GM12878 (cell line): ENCODE measurements around the gene ITPR2. TPM values are rescaled to one million over a fixed set of nuclear protein-coding genes. Genes with fewer than 3 reads are reported as not detected.

Experiments used
- ATAC-seq: fragments of 200-7000 bp; cut with Tn5 transposase; 3 replicates; pipeline ENCODE4 v1.9.1; 2020; ENCODE audit warnings: mild to moderate bottlenecking, moderate library complexity
- BruUV-seq: library from RNA; stranded (reverse); fragments of 400-500 nt; replicated peaks from 2 replicates; lab custom pipeline; 2021; lab: Mats Ljungman, UMichigan
- CTCF ChIA-PET: fragments of 300-600 bp; sonication (Branson Sonifier 250); formaldehyde crosslinking; extraction: SDS; loops from one replicate; lab custom pipeline; 2021; ENCODE audit warnings: inconsistent platforms; lab: Yijun Ruan, JAX
- POLR2A ChIA-PET: fragments of 350-600 bp; formaldehyde crosslinking; extraction: SDS; loops from one replicate; lab custom pipeline; 2021; ENCODE audit warnings: inconsistent platforms; lab: Charles Lee
- RAD21 ChIA-PET: fragments of 300-600 bp; sonication (Branson Sonifier 250); formaldehyde crosslinking; loops from one replicate; lab custom pipeline; 2023; ENCODE audit warnings: antibody characterized with exemption; ENCODE audit not compliant: unreplicated experiment; lab: Charles Lee
- SMC1A ChIA-PET: fragments of 300-600 bp; sonication (Branson Sonifier 250); formaldehyde crosslinking; loops from one replicate; lab custom pipeline; 2023; ENCODE audit not compliant: unreplicated experiment, uncharacterized antibody; lab: Charles Lee
- DNase-seq: peaks from one replicate; pipeline ENCODE4 v3.0.0-alpha.2; 2011; ENCODE audit warnings: low read depth, low spot score
- FAIRE-seq: peaks from 3 replicates; lab custom pipeline; 2011; peaks lifted over from hg19 to GRCh38; lab: Jason Lieb, UNC
- H2AFZ ChIP-seq: 2 replicates; pipeline ENCODE4 v1.6.0; 2011; ENCODE audit warnings: low read depth, low read length, control low read depth; ENCODE audit not compliant: control insufficient read depth
- H3K27ac ChIP-seq: 2 replicates; pipeline ENCODE4 v1.5.1; 2011; ENCODE audit warnings: control low read depth; ENCODE audit not compliant: control insufficient read depth, insufficient read depth
- H3K27me3 ChIP-seq, 2 experiments: replicated peaks in 1 of 2; 2 replicates each; pipeline versions ENCODE4 v1.6.0 to v1.6.1; 2011; ENCODE audit warnings: low read length in 1 of 2; ENCODE audit not compliant: control insufficient read depth in 2 of 2, insufficient read depth in 2 of 2
- H3K36me3 ChIP-seq, 2 experiments: 2 replicates each; pipeline ENCODE4 v1.5.1; 2011; ENCODE audit warnings: low read length in 1 of 2; ENCODE audit not compliant: control insufficient read depth in 2 of 2, insufficient read depth in 2 of 2
- H3K4me1 ChIP-seq: 2 replicates; pipeline ENCODE4 v1.6.1; 2011; ENCODE audit warnings: mild to moderate bottlenecking, low read length, moderate library complexity, mixed read lengths; ENCODE audit not compliant: control insufficient read depth, insufficient read depth
- H3K4me2 ChIP-seq: 2 replicates; pipeline ENCODE4 v1.6.0; 2011; ENCODE audit warnings: control low read depth; ENCODE audit not compliant: control insufficient read depth, insufficient read depth
- H3K4me3 ChIP-seq: fragments of 200-600 bp; sonication (generic); 2 replicates; pipeline ENCODE4 v1.5.1; 2016
- H3K79me2 ChIP-seq: 2 replicates; pipeline ENCODE4 v1.6.0; 2011; ENCODE audit warnings: low read length; ENCODE audit not compliant: control insufficient read depth, insufficient read depth
- H3K9ac ChIP-seq: 2 replicates; pipeline ENCODE4 v1.8.0; 2011; ENCODE audit warnings: low read length, control low read depth, mixed read lengths; ENCODE audit not compliant: control insufficient read depth, insufficient read depth
- H3K9me3 ChIP-seq: replicated peaks from 3 replicates; pipeline ENCODE4 v1.5.1; 2011; ENCODE audit warnings: mild to moderate bottlenecking, low read length; ENCODE audit not compliant: control insufficient read depth, insufficient read depth
- H4K20me1 ChIP-seq: 2 replicates; pipeline ENCODE4 v1.6.0; 2011; ENCODE audit not compliant: control insufficient read depth, insufficient read depth
- BHLHE40 ChIP-seq, 2 experiments: fragments of 450-650 bp in 1 of 2; IDR thresholded peaks; 2 replicates each; pipeline ENCODE4 v1.6.1; 2011 to 2017; ENCODE audit warnings: low read depth in 2 of 2, borderline replicate concordance in 1 of 2, improper control_type of control experiment in 1 of 2, low read length in 1 of 2, mild to moderate bottlenecking in 1 of 2
- EGR1 ChIP-seq, 2 experiments: IDR thresholded peaks; 1 replicate in 1 of 2; 2 replicates in 1 of 2; pipeline ENCODE4 v1.6.1; 2011 to 2012; ENCODE audit warnings: low read depth in 2 of 2, low read length in 2 of 2, borderline replicate concordance in 1 of 2, mild to moderate bottlenecking in 1 of 2, moderate library complexity in 1 of 2
- ESRRA ChIP-seq: IDR thresholded peaks from 2 replicates; pipeline ENCODE4 v1.6.1; 2012; ENCODE audit warnings: mild to moderate bottlenecking, low read length, improper control_type of control experiment
- MEF2A ChIP-seq: IDR thresholded peaks from 2 replicates; pipeline ENCODE4 v1.6.1; 2011; ENCODE audit warnings: low read depth, mild to moderate bottlenecking, low read length, moderate library complexity; ENCODE audit not compliant: insufficient read depth
- MTA3 ChIP-seq: IDR thresholded peaks from 2 replicates; pipeline ENCODE4 v1.6.1; 2012; ENCODE audit warnings: low read length, inconsistent platforms, borderline replicate concordance
- MYB ChIP-seq: fragments of 150-350 bp; IDR thresholded peaks from 2 replicates; pipeline ENCODE4 v1.6.1; 2014; ENCODE audit warnings: mild to moderate bottlenecking, low read depth, low read length, borderline replicate concordance
- NFIC ChIP-seq: IDR thresholded peaks from 2 replicates; pipeline ENCODE4 v1.6.1; 2012; ENCODE audit warnings: low read depth, mild to moderate bottlenecking, inconsistent platforms, low read length, moderate library complexity
- RB1 ChIP-seq: fragments of 450-650 bp; formaldehyde crosslinking; IDR thresholded peaks from 2 replicates; pipeline ENCODE4 v1.6.1; 2017; ENCODE audit warnings: mild to moderate bottlenecking, borderline replicate concordance
- SMAD1 ChIP-seq: fragments of 450-650 bp; IDR thresholded peaks from 2 replicates; pipeline ENCODE4 v1.6.1; 2018; ENCODE audit warnings: mild to moderate bottlenecking, low read depth; ENCODE audit not compliant: partially characterized antibody
- TCF7 ChIP-seq: IDR thresholded peaks from 2 replicates; pipeline ENCODE4 v1.6.1; 2014; ENCODE audit warnings: antibody characterized with exemption, borderline replicate concordance
- ZBED1 ChIP-seq: IDR thresholded peaks from 2 replicates; pipeline ENCODE4 v1.6.1; 2016; ENCODE audit warnings: borderline replicate concordance
- ZNF207 ChIP-seq: fragments of 450-650 bp; IDR thresholded peaks from 2 replicates; pipeline ENCODE4 v1.6.1; 2014; ENCODE audit warnings: antibody characterized with exemption, mild to moderate bottlenecking, borderline replicate concordance
- ZNF384 ChIP-seq: IDR thresholded peaks from 2 replicates; pipeline ENCODE4 v1.6.1; 2012; ENCODE audit warnings: low read depth, mild to moderate bottlenecking, low read length, improper control_type of control experiment, borderline replicate concordance
- WGBS: methylation state at CpG from one replicate; pipeline ENCODE4 v1.1.6; 2016; ENCODE audit warnings: low lambda C conversion rate; ENCODE audit not compliant: insufficient replicate concordance, insufficient coverage; ENCODE audit errors: missing lambda C conversion rate; 5-methylcytosine and 5-hydroxymethylcytosine counted together
- in situ Hi-C: fragments of 300-500 bp; cut with MboI; formaldehyde crosslinking; loops from 9 replicates; pipeline ENCODE4 v1.14.3; 2018; ENCODE audit warnings: mixed read lengths
- intact Hi-C: fragments of 100-400 bp; cut with micrococcal nuclease; formaldehyde crosslinking; loops from one replicate; pipeline ENCODE4 v1.14.2; 2022; ENCODE audit not compliant: unreplicated experiment
- polyA plus RNA-seq, 11 experiments: library from polyadenylated mRNA; depleted of rRNA in 4 of 11; unstranded in 6 of 11; stranded (reverse) in 5 of 11; fragments of >200 nt; fragmentation: Nextera tagmentation in 4 of 11; fragmentation: Illumina TruSeq in 1 of 11; extraction: Ambion mirVana in 4 of 11; extraction: Trizol in 1 of 11; gene quantifications; 1 replicate in 1 of 11; 2 replicates in 10 of 11; pipeline versions ENCODE4 v1.2.1 to v1.2.3, GENCODE V29; 2011 to 2016; ENCODE audit warnings: inconsistent platforms in 2 of 11, missing spikeins in 2 of 11, low read depth in 1 of 11
- total RNA-seq, 4 experiments: library from RNA; depleted of rRNA in 3 of 4; stranded (reverse); fragments of >200 nt in 3 of 4; fragmentation: Illumina TruSeq in 1 of 4; extraction: Trizol in 1 of 4; gene quantifications; 2 replicates each; pipeline versions ENCODE4 v1.2.1 to v1.2.3, GENCODE V29; 2013 to 2021
- TF ChIP-seq, protein P1 (sequence below): fragments of 450-650 bp; IDR thresholded peaks from 2 replicates; pipeline ENCODE4 v1.6.1; 2017; ENCODE audit warnings: mild to moderate bottlenecking, moderate library complexity
- TF ChIP-seq, protein P2 (sequence below): IDR thresholded peaks from 2 replicates; pipeline ENCODE4 v1.6.1; 2012; ENCODE audit warnings: low read depth, low read length, improper control_type of control experiment
- TF ChIP-seq, protein P3 (sequence below): fragments of 450-650 bp; IDR thresholded peaks from 2 replicates; pipeline ENCODE4 v1.6.1; 2017; ENCODE audit warnings: mild to moderate bottlenecking, moderate library complexity

Gene ITPR2
- total and polyA plus RNA-seq, 10 of the 15 experiments (the other 5 are each of a cell fraction or from before 2014, with no cell fraction given), result 7.5 to 76.2 (median 47.1) TPM

DNA sequence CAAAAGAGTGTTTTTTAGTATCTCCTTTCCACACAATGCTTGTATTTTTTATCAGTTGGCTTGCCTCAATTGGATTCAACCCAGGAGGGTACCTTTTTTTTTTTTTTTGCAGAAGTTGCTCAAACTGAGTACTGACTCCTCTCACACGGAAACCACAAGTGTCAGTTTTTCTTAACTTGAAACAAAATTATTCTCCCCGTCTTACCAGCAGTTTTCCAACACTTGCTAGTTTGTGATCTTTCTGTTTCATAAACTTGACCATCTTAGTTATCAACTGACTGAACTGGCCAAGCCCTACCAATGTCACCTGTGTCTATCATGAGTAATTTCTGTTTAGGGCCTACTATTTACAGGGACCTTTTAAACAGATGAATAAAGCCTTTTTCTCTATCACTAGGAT lies 34.1 kb upstream of the ITPR2 start:
- intact Hi-C loops, result no loop called here
- CTCF ChIA-PET, result interaction anchor here (0.8 to 4.4 kb wide), 10 partner anchors 9 to 143 kb away, joined by 3 to 24 read pairs (median 8); partner anchors contain the start of gene ITPR2
- Histone ChIP-seq H3K9ac (no peak overlapping the region), H4K20me1 (no peaks in the 10 kb centered on the region), H3K4me1 (peaks cover 28% of the 10 kb centered on the region), H3K4me2 (no peak overlapping the region; the same call in 1 of the 2 replicates), H3K27ac (peak overlapping the region; percentile 38; the same call in 1 of the 2 replicates), H2AFZ (no peak overlapping the region; the same call in 1 of the 2 replicates), H3K79me2 (no peaks in the 10 kb centered on the region), H3K4me3 (no peak overlapping the region), H3K27me3 (no peaks in the 10 kb centered on the region), H3K36me3 (no peaks in the 10 kb centered on the region), H3K9me3 (no peaks in the 10 kb centered on the region)
- ATAC-seq, result peak; percentile 81
- RAD21 ChIA-PET, result interaction anchor here (0.8 to 5.3 kb wide), 7 partner anchors 9 to 21 kb away, joined by 3 to 36 read pairs (median 4); no protein-coding TSS in a partner anchor
- DNase-seq, result peak; percentile 83
- POLR2A ChIA-PET, result interaction anchor here (0.7 to 1.2 kb wide), 5 partner anchors 10 to 139 kb away, joined by 3 to 5 read pairs (median 3); no protein-coding TSS in a partner anchor
- peak; percentile 93 for FAIRE-seq
- 0% methylated on average over 2 of the region's 2 CpGs for WGBS
- no TSS peak for BruUV-seq
- SMC1A ChIA-PET, result interaction anchor here (0.6 to 9.4 kb wide), 10 partner anchors 8 to 467 kb away, joined by 3 to 105 read pairs (median 3); no protein-coding TSS in a partner anchor
- in situ Hi-C loops, result no loop called here
- TF ChIP-seq, protein P1, sequence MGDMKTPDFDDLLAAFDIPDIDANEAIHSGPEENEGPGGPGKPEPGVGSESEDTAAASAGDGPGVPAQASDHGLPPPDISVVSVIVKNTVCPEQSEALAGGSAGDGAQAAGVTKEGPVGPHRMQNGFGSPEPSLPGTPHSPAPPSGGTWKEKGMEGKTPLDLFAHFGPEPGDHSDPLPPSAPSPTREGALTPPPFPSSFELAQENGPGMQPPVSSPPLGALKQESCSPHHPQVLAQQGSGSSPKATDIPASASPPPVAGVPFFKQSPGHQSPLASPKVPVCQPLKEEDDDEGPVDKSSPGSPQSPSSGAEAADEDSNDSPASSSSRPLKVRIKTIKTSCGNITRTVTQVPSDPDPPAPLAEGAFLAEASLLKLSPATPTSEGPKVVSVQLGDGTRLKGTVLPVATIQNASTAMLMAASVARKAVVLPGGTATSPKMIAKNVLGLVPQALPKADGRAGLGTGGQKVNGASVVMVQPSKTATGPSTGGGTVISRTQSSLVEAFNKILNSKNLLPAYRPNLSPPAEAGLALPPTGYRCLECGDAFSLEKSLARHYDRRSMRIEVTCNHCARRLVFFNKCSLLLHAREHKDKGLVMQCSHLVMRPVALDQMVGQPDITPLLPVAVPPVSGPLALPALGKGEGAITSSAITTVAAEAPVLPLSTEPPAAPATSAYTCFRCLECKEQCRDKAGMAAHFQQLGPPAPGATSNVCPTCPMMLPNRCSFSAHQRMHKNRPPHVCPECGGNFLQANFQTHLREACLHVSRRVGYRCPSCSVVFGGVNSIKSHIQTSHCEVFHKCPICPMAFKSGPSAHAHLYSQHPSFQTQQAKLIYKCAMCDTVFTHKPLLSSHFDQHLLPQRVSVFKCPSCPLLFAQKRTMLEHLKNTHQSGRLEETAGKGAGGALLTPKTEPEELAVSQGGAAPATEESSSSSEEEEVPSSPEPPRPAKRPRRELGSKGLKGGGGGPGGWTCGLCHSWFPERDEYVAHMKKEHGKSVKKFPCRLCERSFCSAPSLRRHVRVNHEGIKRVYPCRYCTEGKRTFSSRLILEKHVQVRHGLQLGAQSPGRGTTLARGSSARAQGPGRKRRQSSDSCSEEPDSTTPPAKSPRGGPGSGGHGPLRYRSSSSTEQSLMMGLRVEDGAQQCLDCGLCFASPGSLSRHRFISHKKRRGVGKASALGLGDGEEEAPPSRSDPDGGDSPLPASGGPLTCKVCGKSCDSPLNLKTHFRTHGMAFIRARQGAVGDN, result no peak
- no peak for TF ChIP-seq ZBED1
- no peak for TF ChIP-seq BHLHE40 (IDR thresholded peaks at IDR 0.05; ENCODE audit: borderline replicate concordance in 1 of 2, low read depth in 2 of 2, low read length in 1 of 2)
- peak; percentile 97 for TF ChIP-seq ZNF384
- TF ChIP-seq MYB, result no peak
- TF ChIP-seq ZNF207, result no peak
- no peak for TF ChIP-seq RB1
- TF ChIP-seq SMAD1, result no peak
- no peak for TF ChIP-seq MEF2A
- TF ChIP-seq TCF7, result peak; percentile 41; the same call in 1 of the 2 replicates
- TF ChIP-seq EGR1 (IDR thresholded peaks at IDR 0.05; ENCODE audit: borderline replicate concordance in 1 of 2, low read depth in 2 of 2, low read length in 2 of 2), result no peak
- TF ChIP-seq MTA3, result no peak
- TF ChIP-seq NFIC, result peak; percentile 85
- TF ChIP-seq ESRRA, result no peak
- TF ChIP-seq, protein P2, sequence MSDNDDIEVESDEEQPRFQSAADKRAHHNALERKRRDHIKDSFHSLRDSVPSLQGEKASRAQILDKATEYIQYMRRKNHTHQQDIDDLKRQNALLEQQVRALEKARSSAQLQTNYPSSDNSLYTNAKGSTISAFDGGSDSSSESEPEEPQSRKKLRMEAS, result no peak
- TF ChIP-seq, protein P3, sequence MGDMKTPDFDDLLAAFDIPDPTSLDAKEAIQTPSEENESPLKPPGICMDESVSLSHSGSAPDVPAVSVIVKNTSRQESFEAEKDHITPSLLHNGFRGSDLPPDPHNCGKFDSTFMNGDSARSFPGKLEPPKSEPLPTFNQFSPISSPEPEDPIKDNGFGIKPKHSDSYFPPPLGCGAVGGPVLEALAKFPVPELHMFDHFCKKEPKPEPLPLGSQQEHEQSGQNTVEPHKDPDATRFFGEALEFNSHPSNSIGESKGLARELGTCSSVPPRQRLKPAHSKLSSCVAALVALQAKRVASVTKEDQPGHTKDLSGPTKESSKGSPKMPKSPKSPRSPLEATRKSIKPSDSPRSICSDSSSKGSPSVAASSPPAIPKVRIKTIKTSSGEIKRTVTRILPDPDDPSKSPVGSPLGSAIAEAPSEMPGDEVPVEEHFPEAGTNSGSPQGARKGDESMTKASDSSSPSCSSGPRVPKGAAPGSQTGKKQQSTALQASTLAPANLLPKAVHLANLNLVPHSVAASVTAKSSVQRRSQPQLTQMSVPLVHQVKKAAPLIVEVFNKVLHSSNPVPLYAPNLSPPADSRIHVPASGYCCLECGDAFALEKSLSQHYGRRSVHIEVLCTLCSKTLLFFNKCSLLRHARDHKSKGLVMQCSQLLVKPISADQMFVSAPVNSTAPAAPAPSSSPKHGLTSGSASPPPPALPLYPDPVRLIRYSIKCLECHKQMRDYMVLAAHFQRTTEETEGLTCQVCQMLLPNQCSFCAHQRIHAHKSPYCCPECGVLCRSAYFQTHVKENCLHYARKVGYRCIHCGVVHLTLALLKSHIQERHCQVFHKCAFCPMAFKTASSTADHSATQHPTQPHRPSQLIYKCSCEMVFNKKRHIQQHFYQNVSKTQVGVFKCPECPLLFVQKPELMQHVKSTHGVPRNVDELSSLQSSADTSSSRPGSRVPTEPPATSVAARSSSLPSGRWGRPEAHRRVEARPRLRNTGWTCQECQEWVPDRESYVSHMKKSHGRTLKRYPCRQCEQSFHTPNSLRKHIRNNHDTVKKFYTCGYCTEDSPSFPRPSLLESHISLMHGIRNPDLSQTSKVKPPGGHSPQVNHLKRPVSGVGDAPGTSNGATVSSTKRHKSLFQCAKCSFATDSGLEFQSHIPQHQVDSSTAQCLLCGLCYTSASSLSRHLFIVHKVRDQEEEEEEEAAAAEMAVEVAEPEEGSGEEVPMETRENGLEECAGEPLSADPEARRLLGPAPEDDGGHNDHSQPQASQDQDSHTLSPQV, result no peak
